ENCODE results near the gene C10orf53.
"Not testable (repeated sequence)": the region's sequence is repeated elsewhere in the genome, so short reads cannot be mapped to it uniquely, and the experiment has no call there.

Gene C10orf53

DNA sequence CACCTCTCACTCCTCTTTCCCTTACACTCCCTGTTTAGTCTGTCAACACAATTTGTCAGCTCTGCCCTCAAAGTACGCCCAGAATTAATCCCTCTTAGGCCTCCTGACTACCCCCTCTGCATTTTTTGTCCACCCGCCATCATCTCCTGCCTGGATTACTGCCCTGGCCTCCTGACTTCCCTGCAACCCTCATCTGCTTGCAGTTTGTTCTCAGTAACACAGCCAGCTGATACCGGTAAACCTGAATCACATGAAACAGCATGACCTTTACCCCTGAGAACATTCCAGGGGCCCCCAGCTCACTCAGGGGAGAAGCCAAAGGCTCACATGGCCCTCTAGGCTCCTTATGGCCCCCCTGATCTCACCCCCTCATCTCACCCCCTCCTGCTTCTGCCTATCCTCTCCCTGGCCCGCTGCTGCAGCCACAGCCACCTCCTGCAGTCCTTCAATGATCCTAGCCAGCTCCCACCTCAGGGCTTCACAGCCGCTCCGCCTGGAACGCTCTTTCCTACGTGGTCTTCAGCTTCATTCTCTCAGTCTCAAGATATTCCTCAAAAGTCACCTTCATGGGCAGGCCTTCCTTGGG is 8.9 kb downstream of the C10orf53 start:
- DNase-seq, result no peak

DNA sequence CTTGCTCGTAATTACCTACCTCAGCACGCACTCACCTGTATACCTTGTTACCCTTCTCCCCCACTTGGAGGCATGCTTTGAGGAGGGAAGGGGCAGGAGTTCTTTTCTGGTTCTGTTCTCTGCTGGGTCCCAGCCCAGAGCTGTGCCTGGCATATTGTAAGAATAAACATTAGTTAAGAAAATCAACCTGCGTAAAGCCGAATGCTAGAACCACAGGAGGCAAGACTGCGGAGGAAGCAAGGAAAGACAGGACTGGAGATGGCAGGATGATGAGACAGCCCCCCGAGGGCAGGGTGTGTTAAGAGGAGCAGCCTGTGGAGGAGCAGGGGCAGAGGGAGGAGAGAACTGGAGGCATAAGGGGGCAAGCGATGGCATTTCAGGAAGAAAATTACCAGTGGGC is 9.5 kb downstream of the C10orf53 start:
- DNase-seq, result no peak

DNA sequence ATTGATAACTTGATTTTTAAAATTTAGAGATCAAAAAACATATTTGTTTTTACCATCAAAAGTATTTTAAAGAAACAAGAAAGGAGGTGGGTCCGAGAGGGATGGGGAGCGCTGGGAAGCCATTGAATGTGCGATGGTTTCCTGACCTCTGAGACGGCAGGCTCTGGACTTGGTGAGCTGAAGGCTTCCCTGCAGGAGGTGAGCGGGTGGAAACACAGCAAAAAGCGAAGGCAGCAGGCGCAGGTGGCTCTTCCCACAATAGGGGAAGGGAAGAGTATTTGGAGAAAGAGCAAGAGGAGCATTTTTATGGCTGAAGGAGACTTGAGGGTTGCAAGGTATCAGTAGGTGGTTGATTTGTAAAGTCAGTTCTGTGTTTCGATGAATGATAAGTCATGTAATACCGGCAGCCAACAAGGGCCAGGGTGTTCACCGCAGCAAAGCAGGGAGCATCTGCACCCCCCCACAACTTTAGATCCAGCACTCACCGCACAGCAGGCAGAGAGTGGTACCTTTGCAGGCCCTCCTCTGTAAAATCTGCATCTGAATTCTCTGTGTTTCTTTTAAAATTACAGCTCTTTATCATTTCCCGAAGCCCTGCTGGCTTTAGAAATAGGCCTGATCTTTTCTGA is 10.5 kb downstream of the C10orf53 start:
- DNase-seq, result no peak

DNA sequence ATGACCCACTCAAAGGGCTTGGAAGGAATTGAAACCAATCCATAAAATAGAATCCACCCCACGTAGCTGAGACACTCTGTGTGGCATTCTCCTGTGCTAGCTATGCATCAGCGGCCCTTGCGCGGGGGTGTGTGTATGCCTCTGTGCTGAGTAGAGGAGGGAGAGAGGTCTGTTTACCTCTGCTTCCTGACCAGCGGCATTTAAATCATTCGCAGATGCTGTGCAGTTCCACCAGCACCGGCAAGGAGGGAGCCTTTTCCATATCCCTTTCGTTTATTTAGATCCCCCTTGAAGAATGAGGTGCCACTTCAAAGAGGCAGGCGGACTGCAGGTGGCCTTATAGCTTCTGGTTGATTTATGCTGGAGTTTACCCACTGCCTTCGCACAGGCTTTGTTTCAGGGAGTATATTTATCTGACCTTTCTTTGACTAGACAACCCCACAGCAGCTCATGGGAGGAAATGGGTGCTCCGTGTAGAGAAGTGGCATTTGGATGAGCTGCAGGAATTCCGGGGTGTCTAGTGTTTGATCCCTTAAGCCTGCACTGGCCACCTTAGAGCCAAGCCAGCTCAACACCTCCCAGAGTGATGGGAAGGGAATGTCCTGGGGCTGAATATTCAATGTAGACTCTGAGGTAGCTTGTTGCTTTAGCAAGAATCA is 11.4 kb downstream of the C10orf53 start:
- no peak for DNase-seq

DNA sequence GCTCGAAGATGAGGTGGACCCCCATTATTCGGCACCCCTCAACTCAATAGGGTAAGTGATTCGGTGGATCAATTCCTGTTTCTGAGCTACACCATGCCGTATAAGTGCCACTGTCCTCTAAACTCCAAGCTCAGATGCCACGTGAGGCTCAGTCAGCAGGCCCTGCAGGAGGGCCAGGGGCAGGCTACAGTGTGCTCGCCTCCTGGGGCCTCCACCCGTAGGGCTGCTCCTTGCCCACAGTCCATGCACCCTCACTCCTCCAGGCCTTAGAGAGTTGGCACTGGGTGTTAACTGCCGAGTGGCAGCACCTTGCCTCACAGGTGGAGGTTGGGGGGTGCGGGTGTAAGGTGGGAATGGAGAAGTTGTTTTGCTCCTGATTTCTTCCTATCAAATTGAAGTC is 12.1 kb downstream of the C10orf53 start:
- DNase-seq, result no peak

DNA sequence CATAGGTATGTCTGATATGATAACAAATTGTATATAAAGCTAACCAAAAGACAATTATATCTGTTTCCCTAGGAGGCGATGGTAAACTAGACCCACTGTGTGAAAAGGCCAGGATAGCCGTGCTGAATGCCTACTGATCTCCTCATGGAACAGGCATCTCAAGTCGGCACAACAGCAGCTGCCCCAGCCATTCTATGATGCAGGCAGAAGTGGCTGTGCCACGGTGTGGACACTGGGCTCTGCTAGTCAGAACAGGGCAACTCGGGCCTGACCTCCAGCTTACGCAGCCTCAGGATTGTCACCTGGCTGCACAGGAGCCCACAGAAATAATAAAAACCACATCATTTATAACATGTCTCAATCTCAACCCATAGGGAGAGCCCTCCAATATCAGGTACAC is 15.0 kb downstream of the C10orf53 start:
- DNase-seq, result no peak

DNA sequence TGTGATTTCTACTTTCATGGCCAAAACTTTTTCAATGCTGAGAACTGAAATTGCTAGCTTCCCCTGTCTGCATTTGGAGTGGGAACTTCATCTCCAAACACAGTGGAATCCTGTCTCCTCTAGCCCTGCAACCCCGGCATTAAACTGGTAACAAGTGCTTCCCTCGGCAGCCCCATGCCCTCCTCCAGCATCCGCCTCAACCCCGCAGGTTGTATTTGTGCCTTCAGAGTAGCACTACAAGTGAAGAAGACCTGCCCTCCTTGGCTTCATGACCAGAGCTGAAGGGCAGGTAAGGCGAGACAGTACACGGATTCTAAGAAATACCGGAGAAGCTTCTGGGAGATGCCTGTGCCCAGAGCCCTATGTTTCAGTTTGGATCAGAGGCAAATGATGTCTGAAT is 16.9 kb downstream of the C10orf53 start:
- no peak for DNase-seq

DNA sequence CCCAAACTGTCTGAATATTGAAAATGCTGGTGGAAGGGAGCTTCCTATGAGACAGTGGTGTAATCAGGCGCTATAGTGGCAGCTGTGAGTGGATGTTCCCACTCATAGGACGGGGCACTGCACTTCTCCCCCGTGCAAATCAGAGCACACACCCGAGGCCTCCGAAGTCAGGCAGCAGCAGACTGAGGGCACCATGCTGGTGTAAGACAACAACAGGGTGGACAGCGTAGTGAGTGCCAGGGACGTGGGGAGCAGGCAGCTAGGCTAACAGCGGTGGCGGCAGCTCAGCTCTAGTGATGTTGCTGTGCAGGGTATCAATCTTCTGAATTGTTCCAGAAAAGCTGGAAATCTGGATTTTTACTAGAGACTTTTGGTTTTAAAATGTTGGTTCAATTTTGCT is 19.2 kb downstream of the C10orf53 start:
- no peak for DNase-seq

DNA sequence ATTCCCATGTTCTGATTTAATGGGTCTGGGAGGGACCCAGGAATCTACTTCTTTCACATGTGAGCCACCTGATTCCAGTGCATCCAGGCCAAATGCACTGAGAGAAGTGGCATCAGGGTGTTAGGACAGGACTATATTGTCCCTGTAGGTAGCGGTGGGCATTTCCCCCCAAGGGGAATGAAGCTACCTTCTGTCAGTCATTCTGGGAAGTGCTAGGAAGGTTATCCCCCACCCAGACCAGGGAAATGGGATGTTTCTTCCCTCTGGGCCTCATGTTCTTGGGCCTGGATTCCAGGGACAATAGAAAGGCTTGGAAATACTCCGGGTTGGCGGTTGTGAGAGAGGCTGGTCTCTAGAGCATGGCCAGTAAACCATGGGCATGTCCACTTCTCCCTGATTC is 20.8 kb downstream of the C10orf53 start:
- no peak for DNase-seq

DNA sequence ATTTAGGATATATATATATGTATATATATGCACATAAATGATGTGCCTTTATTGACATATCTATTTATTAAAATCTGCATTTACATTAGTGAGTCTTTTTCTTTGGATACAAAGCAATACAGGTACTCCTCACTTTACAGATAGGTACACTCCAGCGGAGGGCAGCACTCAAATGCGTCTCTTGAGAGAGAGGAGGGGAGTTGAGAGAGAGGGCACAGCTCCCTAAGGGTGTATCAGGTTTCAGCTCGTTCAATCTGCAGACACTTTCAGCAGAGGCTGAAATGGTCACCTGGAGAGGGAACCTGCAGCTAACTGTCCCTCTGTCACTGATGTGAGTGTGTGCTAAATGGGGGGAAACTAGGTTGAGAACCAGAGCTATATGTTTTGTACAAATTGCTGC is 21.5 kb downstream of the C10orf53 start:
- DNase-seq, result no peak

DNA sequence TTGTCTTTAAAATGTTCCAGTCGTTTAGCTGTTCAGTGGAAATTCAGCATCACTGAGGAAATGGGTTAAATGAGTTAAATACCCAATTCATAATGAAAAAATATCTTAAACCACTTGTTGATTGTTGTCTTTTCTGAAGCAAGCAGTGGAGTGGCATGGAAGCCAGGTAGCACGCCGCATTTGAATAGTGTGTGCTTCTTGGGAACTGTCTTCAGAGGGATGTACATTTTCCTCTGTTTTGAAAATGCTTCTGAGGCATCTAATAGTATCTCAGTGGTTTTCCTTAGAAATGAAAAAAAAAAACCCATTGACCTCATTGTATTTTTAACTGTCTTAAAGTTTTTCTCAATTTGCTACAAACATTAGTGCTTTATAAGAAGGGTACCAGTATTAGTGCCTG is 28.1 kb downstream of the C10orf53 start:
- DNase-seq, result no peak

DNA sequence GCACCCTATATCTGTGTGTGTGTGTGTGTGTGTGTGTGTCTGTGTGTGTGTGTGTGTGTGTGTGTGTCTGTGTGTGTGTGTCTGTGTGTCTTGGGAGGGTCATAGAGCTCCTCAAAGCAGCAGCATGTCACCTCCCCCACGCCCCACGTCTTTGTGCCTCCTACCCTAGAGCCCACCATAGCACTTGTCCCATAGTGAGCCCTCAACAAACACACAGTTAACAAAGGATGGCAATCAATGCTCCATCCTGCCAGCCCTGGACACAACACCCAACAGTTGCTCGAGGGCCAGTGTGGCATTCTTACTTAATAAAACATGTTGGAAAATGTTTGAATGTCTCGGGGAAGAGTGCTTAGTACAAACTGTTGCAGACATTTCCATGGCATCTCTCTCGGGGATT is 30.5 kb downstream of the C10orf53 start:
- DNase-seq, result no peak

DNA sequence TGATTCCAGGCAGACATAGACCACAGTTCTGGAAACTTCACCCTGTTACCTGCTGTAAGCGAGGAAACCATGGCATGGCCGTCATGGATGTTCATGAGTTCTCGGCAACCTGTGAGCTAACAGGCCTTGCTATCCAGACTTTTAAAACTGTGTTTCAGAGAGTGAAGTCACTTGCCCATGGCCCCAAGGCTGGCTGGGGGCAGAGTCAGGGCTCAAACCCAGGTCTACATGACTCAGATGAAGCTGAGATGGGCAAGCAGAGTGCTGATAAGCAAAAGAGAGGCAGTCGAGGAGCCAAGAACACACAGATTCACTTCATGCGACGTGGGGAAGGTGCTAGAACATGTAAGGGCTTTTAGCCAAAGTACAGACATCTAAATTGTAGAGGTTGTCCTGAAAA is 31.5 kb downstream of the C10orf53 start:
- DNase-seq, result no peak

DNA sequence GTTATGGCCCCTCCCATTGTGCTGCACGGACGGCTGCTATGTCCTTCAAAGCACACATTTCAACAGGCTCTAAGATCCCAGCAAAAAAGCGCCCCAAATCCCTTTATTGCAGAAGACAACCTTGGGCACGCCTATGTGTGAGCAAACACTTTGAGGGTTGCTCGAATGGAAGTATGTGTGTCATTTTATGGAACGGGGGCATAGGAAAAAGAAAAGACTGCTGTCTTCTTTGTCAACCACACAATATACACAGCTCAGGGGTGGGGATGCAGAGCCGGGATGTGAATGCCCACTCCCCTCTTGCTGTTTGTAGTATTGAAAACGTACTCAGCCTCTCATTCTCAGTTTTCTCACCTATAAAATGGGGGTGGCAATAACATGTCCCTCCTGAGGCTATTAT is 32.0 kb downstream of the C10orf53 start:
- no peak for DNase-seq

DNA sequence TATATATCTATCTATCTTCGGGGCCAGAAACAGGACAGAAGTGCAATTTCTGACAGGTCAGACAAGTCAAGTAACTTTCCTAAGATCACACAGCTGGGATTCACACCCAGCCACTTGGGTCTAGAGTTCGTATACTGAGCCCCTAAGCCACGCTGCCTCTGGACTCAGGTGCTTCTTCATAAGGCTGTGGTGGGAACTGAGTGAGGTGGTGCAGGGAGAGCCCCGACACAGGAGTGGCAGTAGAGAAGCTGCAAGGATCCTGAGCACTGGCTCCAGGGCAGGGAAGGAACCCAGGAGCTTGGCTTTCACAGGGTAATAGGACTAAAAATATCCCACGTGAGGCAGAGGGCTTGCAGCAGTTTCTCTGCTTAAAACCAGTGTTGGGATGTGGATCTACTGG is 33.8 kb downstream of the C10orf53 start:
- no peak for DNase-seq

DNA sequence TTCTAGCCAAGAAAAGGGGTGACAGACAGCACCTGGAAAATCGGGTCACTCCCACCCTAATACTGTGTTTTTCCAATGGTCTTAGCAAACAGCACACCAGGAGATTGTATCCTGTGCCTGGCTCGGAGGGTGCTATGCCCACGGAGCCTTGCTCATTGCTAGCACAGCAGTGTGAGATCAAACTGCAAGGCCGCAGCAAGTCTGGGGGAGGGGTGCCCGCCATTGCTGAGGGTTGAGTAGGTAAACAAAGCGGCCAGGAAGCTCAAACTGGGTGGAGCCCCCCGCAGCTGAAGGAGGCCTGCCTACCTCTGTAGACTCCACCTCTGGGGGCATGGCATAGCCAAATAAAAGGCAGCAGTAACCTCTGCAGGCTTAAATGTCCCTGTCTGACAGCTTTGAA is 35.7 kb downstream of the C10orf53 start:
- DNase-seq, result not testable (repeated sequence)

DNA sequence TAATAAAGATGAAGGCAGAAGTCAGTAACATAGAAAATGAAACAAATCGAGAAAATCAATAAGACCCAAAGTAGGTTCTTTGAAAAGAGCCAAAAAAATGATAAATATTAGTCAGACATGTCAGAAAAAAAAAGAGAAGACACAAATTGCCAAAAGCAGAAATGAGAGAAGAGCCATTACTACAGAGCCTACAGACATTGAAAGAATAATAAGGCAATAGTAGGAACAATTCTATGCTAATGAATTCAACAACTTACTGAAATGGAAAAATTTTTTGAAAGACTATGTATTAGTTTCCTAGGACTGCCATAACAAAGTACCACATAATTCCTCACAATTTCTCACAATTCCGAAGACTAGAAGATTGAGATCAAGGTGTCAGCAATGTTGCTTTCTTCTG is 47.1 kb downstream of the C10orf53 start:
- no peak for DNase-seq

DNA sequence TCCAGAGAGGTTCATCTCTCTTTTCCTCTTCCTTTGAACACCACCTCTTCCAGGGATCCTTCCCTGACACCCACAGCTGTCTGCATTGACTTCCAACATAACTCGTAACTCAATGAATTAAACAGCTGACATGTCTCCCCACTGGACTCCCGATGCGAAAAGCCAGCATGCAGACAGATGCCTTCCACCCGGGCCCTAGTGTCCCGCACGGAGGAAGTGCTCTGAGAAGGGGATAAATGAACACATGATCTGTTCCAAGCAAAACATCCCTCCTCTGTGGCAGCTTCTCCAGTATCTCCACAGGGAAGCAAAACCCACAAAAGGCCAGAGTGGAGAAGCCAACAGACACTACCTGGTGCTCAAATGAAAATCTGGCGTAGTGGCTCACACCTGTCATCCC is 54.4 kb downstream of the C10orf53 start:
- DNase-seq, result no peak

DNA sequence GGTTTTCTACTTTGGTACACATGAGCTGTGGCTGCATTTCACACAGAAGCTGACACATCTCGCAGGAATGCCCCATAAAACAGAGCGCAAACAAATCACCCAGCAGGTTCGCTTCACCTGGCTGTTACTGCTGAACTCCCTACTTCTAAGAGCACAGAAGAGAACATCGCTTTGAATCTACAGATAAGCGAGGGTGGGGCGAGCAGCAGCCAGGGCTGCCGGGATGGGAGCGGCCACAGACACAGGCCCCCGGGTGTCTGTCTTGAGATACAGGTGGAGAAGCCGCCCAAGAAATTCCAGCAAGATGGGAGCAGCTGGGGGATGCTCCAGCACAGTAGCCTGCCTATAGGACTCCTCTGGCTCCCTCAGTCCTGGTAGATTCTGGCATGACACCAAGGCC is 55.2 kb downstream of the C10orf53 start:
- DNase-seq, result no peak

DNA sequence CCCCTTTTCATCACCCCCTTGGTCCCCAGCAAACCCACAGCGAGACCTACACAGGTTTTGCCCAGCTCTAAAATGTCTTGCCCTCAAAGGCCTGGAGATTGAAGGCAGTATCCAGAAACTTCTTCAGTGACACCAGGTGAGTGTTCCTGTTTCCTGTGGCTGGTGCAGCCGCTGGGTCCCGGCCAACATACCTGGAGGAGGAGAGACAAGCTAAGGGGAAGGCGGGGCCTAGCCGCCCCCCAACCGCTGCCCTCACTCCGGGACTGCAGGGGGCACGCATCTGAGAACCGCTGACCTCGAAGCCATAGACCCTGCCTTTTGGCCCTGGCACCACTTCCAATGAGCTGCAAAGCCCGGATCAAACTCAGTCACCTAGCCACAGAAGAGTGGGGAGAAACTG is 55.7 kb downstream of the C10orf53 start:
- DNase-seq, result no peak

DNA sequence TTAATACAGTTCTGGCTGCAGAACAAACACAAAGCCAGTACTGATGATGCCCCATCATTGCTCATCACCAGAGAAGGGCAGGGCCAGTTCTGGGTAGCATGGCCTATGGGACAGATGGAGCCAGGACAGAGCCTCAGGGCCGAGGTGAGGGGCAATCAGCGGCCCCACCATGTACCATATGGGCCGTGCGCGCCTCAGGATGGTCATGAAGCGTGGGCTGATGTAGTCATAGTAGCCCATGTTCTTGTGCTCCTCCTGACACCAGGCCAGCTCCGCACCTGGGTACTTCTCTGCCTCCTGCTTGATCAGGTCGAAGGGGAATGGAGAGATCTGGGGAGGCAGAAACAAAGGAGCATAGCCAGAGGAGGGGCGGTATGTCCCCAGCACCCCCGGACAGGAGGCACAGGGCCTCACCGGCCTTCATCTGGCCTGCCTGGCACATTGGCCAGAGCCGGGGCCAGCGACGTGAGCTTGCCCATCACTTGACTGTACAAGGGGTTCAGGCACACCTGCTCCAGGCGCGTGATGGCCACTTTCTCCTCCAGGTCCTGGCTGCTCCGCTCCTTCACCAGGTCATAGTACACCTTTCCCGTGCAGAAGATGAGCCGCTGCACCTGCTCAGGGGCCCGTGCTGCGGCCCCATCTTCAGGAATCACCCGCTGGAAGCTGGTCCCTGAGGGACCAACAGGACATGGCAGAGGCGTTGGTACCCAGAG is 56.6 kb downstream of the C10orf53 start:
- DNase-seq, result no peak

DNA sequence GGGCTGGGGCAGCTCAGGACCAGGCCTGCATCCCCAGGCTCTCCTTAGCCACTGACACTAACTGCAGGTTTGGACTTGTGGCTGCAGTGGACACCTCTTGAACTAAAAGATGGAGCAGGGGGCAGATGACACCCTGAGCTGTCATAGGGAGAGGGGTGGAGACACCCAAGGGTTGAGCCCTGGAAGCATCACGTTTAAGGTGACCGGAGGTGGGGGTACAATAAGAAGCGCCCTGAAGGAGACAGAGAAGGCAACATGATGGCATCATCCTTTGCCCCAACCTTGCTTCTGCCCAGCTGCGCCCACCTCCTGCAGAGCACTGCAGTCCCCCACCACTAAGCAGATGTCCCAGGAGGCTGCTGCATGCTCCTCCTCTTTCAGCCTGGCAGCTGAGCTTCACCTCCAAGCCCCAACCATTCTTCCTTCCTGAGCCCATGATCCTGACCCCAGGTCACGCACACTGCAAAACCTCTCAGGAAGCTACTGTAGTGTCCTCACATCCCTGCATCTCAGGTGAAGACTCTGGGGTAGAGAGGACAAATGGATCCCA is 57.2 kb downstream of the C10orf53 start:
- DNase-seq, result no peak

DNA sequence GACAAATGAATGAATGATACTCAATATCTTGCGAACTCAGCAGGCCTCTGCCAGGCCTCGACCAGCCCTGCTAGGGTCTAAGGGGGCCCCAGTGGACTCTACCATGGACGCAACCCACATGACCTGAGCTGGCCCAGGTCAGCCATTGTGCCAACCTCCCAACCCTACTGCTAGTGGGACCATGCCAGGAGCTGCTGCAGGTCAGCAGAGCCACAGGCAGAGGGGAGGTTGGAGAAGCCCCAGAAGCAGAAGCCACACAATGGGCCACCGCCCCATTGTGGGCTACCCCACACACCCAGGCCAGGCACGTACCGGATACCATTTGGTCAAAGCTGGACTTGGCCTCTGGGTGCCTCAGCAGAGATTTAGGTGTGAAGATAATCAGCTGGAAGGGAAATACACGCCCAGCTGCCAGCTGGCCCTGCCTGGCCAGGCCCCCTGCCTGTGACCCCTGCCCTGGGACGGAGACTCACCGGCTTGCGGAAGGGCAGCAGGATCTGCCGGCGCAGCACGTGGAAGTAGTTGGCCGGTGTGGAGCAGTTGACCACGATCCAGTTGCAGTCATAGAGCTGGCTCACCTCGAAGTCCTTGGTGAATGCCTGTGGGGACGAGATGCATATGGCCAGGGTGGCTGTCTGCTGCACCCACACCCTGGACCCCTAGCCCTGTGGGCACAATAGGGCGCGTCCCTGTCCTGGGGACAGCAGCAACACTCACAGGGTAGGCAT is 58.2 kb downstream of the C10orf53 start:
- DNase-seq, result no peak

Data from activated naive CD4-positive, alpha-beta T cell (primary cell).